ENCODE measurements around the gene ANKRD13B.

Gene ANKRD13B

GRCh38 chr17:29574732-29575510 is 18.0 kb upstream of the ANKRD13B start:
- peaks cover 4% of the 10 kb centered on the region for H3K79me2 ChIP-seq
- TF ChIP-seq, protein P1, sequence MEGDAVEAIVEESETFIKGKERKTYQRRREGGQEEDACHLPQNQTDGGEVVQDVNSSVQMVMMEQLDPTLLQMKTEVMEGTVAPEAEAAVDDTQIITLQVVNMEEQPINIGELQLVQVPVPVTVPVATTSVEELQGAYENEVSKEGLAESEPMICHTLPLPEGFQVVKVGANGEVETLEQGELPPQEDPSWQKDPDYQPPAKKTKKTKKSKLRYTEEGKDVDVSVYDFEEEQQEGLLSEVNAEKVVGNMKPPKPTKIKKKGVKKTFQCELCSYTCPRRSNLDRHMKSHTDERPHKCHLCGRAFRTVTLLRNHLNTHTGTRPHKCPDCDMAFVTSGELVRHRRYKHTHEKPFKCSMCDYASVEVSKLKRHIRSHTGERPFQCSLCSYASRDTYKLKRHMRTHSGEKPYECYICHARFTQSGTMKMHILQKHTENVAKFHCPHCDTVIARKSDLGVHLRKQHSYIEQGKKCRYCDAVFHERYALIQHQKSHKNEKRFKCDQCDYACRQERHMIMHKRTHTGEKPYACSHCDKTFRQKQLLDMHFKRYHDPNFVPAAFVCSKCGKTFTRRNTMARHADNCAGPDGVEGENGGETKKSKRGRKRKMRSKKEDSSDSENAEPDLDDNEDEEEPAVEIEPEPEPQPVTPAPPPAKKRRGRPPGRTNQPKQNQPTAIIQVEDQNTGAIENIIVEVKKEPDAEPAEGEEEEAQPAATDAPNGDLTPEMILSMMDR (IDR thresholded peaks at IDR 0.05), result no peak
- H3K9me3 ChIP-seq (ENCODE audit: control insufficient read depth, low read length), result no peaks in the 10 kb centered on the region
- H3K27ac ChIP-seq, result no peak overlapping the region
- H3K27me3 ChIP-seq (ENCODE audit: control insufficient read depth, insufficient read depth, low read length), result no peaks in the 10 kb centered on the region
- H2AFZ ChIP-seq, result no peak overlapping the region
- no peak overlapping the region for H3K9ac ChIP-seq
- no peaks in the 10 kb centered on the region for H3K4me1 ChIP-seq
- no peak overlapping the region for H3K4me2 ChIP-seq (ENCODE audit: low read length)
- no peak overlapping the region for H3K4me3 ChIP-seq (ENCODE audit: low read depth, low read length)
- no peaks in the 10 kb centered on the region for H3K36me3 ChIP-seq (ENCODE audit: control insufficient read depth, insufficient read depth, low read length)

- Histone ChIP-seq H3K4me1 (no peaks in the 10 kb centered on the region), H3K4me2 (ENCODE audit: low read length) (no peak overlapping the region)
- TF ChIP-seq, protein P1 (IDR thresholded peaks at IDR 0.05), result no peak
These were observed 17.3 kb upstream of the ANKRD13B start for GRCh38 chr17:29575511-29576213.

DNA sequence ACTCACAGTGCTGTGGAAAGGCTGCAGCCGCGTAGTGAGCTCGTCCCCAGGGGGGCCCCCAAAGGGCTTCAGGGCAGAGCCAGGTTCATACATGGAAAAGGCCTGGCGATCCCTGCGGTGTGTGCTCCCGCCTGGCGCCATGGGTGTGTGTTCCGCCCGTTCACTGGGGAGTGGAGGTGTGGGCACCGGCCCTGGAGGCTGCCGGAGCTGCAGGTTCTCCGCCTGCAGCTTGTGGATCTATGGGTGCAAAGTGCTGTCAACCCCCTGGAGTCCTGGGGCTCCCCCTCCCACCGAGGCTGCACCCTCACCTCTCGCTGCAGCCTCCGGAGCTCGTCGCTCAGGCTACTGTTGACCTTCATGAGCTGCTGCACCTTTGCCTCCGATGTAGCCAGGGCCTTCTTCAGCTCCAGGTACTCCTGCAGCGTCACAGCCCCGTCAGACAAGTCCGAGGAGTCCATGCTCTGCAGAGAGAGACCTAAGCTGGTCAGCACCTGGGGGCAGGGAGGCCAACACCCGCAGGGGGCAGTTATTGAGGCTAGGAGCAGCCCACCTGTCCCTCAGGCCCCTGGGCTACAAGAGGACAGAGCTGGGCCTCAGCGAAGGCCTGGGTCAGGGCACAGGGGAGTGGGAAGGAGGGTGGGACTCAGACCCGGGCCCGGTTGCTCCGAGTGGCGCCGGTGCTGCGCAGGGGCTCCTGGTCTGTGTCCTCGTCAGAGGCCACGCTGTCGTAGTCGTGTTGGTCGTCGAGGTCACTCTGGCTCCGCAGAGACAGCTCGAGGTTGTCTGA is 16.5 kb upstream of the ANKRD13B start:
- Histone ChIP-seq H2AFZ (no peak overlapping the region), H3K36me3 (ENCODE audit: control insufficient read depth, insufficient read depth, low read length) (no peaks in the 10 kb centered on the region), H3K27ac (no peak overlapping the region), H3K4me3 (ENCODE audit: low read depth, low read length) (no peak overlapping the region), H3K4me1 (no peaks in the 10 kb centered on the region), H3K9me3 (ENCODE audit: control insufficient read depth, low read length) (no peaks in the 10 kb centered on the region), H3K9ac (no peak overlapping the region), H3K79me2 (peaks cover 7% of the 10 kb centered on the region), H3K4me2 (ENCODE audit: low read length) (no peak overlapping the region), H3K27me3 (ENCODE audit: control insufficient read depth, insufficient read depth, low read length) (no peaks in the 10 kb centered on the region)
- TF ChIP-seq, protein P1 (IDR thresholded peaks at IDR 0.05), result no peak

More at GRCh38 chr17:29575511-29576213, 17.3 kb upstream of the ANKRD13B start:
- Histone ChIP-seq H3K36me3 (ENCODE audit: control insufficient read depth, insufficient read depth, low read length) (no peaks in the 10 kb centered on the region), H2AFZ (no peak overlapping the region), H3K4me3 (ENCODE audit: low read depth, low read length) (no peak overlapping the region), H3K9ac (no peak overlapping the region), H3K27me3 (ENCODE audit: control insufficient read depth, insufficient read depth, low read length) (no peaks in the 10 kb centered on the region), H3K27ac (no peak overlapping the region), H3K9me3 (ENCODE audit: control insufficient read depth, low read length) (no peaks in the 10 kb centered on the region), H3K79me2 (peaks cover 7% of the 10 kb centered on the region)

DNA sequence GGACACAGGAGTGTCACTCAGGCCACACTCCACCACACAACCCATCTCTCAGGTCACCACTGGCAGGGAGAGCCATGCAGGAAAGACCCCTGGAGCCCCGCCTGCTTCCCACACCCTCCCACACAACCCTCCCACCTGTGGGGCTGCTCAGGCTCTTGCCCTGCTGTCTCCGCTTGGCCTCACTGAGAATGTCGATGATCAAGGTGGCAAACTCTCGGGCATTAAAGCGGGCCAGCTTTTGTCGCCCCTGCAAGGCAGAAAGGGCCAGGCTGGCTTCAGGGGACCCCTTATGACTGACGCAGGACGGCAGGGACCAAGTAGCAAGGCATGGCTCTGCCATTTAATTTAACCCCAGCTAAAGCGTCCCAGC is 15.9 kb upstream of the ANKRD13B start:
- H3K9ac ChIP-seq, result no peak overlapping the region
- TF ChIP-seq, protein P1 (IDR thresholded peaks at IDR 0.05), result no peak
- no peak overlapping the region for H3K4me3 ChIP-seq (ENCODE audit: low read depth, low read length)
- no peak overlapping the region for H3K27ac ChIP-seq
- no peaks in the 10 kb centered on the region for H3K9me3 ChIP-seq (ENCODE audit: control insufficient read depth, low read length)
- no peak overlapping the region for H3K4me2 ChIP-seq (ENCODE audit: low read length)
- H3K36me3 ChIP-seq (ENCODE audit: control insufficient read depth, insufficient read depth, low read length), result no peaks in the 10 kb centered on the region
- H3K27me3 ChIP-seq (ENCODE audit: control insufficient read depth, insufficient read depth, low read length), result no peaks in the 10 kb centered on the region
- no peak overlapping the region for H2AFZ ChIP-seq
- H3K79me2 ChIP-seq, result peaks cover 7% of the 10 kb centered on the region
- H3K4me1 ChIP-seq, result no peaks in the 10 kb centered on the region

Data from parathyroid adenoma (tissue), 2 donors.